HG03442 (cell line): ENCODE measurements around the gene MYO16.

Source experiments
- ATAC-seq: cut with Tn5 transposase; IDR thresholded peaks from one replicate; pipeline ENCODE4 v1.9.1; 2021; ENCODE audit warnings: mild to moderate bottlenecking, moderate library complexity; ENCODE audit not compliant: unreplicated experiment

Gene MYO16

GRCh38 chr13:109113427-109113826, 484.0 kb downstream of the MYO16 start:
- peak; percentile 74 for ATAC-seq

GRCh38 chr13:109114162-109114561, 484.8 kb downstream of the MYO16 start:
- ATAC-seq = no peak

- ATAC-seq = no peak
Measured at GRCh38 chr13:109114991-109115390, 485.6 kb downstream of the MYO16 start.

- ATAC-seq = no peak
Measured at GRCh38 chr13:109118521-109118920, 489.1 kb downstream of the MYO16 start.

GRCh38 chr13:109119896-109120295, 490.5 kb downstream of the MYO16 start:
- ATAC-seq = no peak

- no peak for ATAC-seq
Measured at GRCh38 chr13:109121826-109122225, 492.4 kb downstream of the MYO16 start.

GRCh38 chr13:109123971-109124370, 494.6 kb downstream of the MYO16 start:
- no peak for ATAC-seq

GRCh38 chr13:109126178-109126577, 496.8 kb downstream of the MYO16 start:
- ATAC-seq = no peak

GRCh38 chr13:109126891-109127641, 497.7 kb downstream of the MYO16 start:
- no peak for ATAC-seq

- ATAC-seq = no peak
Measured at GRCh38 chr13:109128121-109128520, 498.7 kb downstream of the MYO16 start.

GRCh38 chr13:109130093-109130835, 500.9 kb downstream of the MYO16 start:
- no peak for ATAC-seq

GRCh38 chr13:109131698-109132257, 502.4 kb downstream of the MYO16 start:
- peak; percentile 88 for ATAC-seq

GRCh38 chr13:109135018-109135417, 505.6 kb downstream of the MYO16 start:
- ATAC-seq = no peak

- no peak for ATAC-seq
Measured at GRCh38 chr13:109136873-109137272, 507.5 kb downstream of the MYO16 start.

GRCh38 chr13:109139346-109139745, 509.9 kb downstream of the MYO16 start:
- ATAC-seq = no peak

GRCh38 chr13:109140054-109140453, 510.6 kb downstream of the MYO16 start:
- no peak for ATAC-seq

GRCh38 chr13:109140479-109141349, 511.3 kb downstream of the MYO16 start:
- no peak for ATAC-seq

- no peak for ATAC-seq
Measured at GRCh38 chr13:109141706-109142105, 512.3 kb downstream of the MYO16 start.

- ATAC-seq = peak; percentile 5
Measured at GRCh38 chr13:109144693-109145437, 515.5 kb downstream of the MYO16 start.

- peak; percentile 93 for ATAC-seq
Measured at GRCh38 chr13:109145631-109146030, 516.2 kb downstream of the MYO16 start.
